Measurements from ENCODE around the gene HSPG2. TPM values are rescaled to one million over a fixed set of nuclear protein-coding genes. Genes with fewer than 3 reads are reported as not detected.

HSPG2 gene
- total RNA-seq, 1 experiment from 2014 or later = 58.9 TPM

GRCh38 chr1:21941370-21941769 lies 4.3 kb upstream of the HSPG2 start:
- H3K27ac Mint-ChIP-seq (ENCODE audit: low read depth, unreplicated experiment) = no peak overlapping the region
- peaks cover 32% of the 10 kb centered on the region for H3K4me1 Mint-ChIP-seq (ENCODE audit: insufficient read depth, unreplicated experiment)
- ChIA-PET POLR2A (interaction anchor here (0.8 to 12.7 kb wide), 2 partner anchors 16 to 22 kb away, joined by 3 to 219 read pairs; no protein-coding TSS in a partner anchor), CTCF (interaction anchor here (0.6 to 4.4 kb wide), 3 partner anchors 15 to 217 kb away, joined by 3 to 22 read pairs (median 7); no protein-coding TSS in a partner anchor)
- H3K4me3 Mint-ChIP-seq (ENCODE audit: unreplicated experiment) = no peak overlapping the region
- intact Hi-C loops (cut with micrococcal nuclease) = no loop called here
- no peaks in the 10 kb centered on the region for H3K36me3 Mint-ChIP-seq (ENCODE audit: insufficient read depth, unreplicated experiment)
- H3K9me3 Mint-ChIP-seq (ENCODE audit: unreplicated experiment) = no peaks in the 10 kb centered on the region
- no peaks in the 10 kb centered on the region for H3K27me3 Mint-ChIP-seq (ENCODE audit: insufficient read depth, unreplicated experiment)
- no peak for DNase-seq (ENCODE audit: unreplicated experiment)
- no TSS peak for BruUV-seq (replicated peaks)
- TF ChIP-seq CTCF (IDR thresholded peaks at IDR 0.05; ENCODE audit: unreplicated experiment) = no peak

DNA sequence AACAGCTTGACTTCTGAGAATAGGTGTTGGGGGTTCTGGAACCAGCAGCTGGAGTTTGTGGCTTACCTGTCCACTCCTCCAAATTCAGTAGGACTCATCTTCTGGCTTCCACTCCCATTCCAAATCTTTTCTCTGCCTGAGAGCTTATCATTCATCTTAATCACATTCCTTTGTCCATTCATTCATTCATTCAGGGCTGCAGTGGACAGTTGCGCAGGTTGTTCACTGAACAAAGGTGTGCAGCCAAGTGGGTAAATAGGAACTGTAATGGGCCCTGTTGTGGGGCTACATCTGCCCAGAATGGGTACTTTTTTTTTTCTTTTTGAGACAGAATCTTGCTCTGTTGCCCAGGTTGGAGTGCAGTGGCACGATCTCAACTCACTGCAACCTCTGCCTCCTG lies 3.4 kb upstream of the HSPG2 start:
- H3K9me3 Mint-ChIP-seq (ENCODE audit: unreplicated experiment) = no peaks in the 10 kb centered on the region
- H3K27me3 Mint-ChIP-seq (ENCODE audit: insufficient read depth, unreplicated experiment) = no peaks in the 10 kb centered on the region
- intact Hi-C loops (cut with micrococcal nuclease) = no loop called here
- CTCF ChIA-PET = interaction anchor here (0.7 to 4.4 kb wide), 5 partner anchors 11 to 211 kb away, joined by 3 to 22 read pairs (median 4); no protein-coding TSS in a partner anchor
- H3K36me3 Mint-ChIP-seq (ENCODE audit: insufficient read depth, unreplicated experiment) = no peaks in the 10 kb centered on the region
- BruUV-seq (replicated peaks) = no TSS peak
- H3K4me1 Mint-ChIP-seq (ENCODE audit: insufficient read depth, unreplicated experiment) = peaks cover 40% of the 10 kb centered on the region
- DNase-seq (ENCODE audit: unreplicated experiment) = no peak
- no peak overlapping the region for H3K4me3 Mint-ChIP-seq (ENCODE audit: unreplicated experiment)
- POLR2A ChIA-PET = interaction anchor here (0.9 to 12.7 kb wide), 5 partner anchors 8 to 157 kb away, joined by 3 to 219 read pairs (median 9); partner anchors contain the start of gene CDC42
- H3K27ac Mint-ChIP-seq (ENCODE audit: low read depth, unreplicated experiment) = no peak overlapping the region
- TF ChIP-seq CTCF (IDR thresholded peaks at IDR 0.05; ENCODE audit: unreplicated experiment) = no peak

DNA sequence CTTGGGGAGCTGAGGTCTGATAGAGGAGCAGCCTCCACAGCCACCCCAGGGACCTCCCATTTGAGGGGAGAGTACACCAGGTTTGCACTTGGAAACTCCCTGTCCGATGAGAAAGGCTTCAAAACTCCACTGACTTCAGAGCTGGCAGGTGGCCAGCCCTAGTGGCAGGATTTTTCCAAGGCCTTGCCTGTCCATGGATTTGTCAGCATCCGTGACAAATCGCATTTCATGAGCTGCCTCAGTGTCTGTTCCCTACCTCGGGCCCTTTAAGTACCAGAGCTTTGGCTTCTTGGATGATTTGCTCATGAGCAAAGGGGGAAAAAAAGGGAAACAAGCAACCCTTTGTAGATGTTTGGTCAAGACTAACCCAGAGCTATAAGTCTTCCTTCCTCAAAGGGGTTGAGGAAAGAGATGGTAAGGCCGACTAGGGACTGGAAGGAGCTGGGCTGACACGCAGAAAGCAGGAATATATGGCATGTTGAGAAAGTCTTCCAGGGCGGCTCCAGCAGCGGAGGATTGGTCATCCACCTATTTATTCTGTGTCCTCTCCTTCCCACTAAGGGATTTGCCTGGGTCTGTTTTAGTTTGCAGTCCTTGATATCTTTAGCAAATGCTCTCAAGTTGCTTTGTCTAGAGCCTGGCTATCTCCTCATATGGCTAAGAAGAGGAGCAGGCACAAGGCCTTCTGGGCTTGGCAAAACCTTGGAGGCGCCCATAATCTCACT lies 2.7 kb upstream of the HSPG2 start:
- ChIA-PET POLR2A (interaction anchor here (0.7 to 12.7 kb wide), 9 partner anchors 9 to 156 kb away, joined by 3 to 219 read pairs (median 5); partner anchors contain the start of gene CDC42), CTCF (interaction anchor here (0.7 to 4.4 kb wide), 11 partner anchors 8 to 1441 kb away, joined by 3 to 22 read pairs (median 3); no protein-coding TSS in a partner anchor)
- peak; percentile 31 for TF ChIP-seq CTCF (IDR thresholded peaks at IDR 0.05; ENCODE audit: unreplicated experiment)
- no peaks in the 10 kb centered on the region for H3K9me3 Mint-ChIP-seq (ENCODE audit: unreplicated experiment)
- peak; percentile 92 for DNase-seq (ENCODE audit: unreplicated experiment)
- no peaks in the 10 kb centered on the region for H3K27me3 Mint-ChIP-seq (ENCODE audit: insufficient read depth, unreplicated experiment)
- no peak overlapping the region for H3K4me3 Mint-ChIP-seq (ENCODE audit: unreplicated experiment)
- peak overlapping the region; percentile 71 for H3K27ac Mint-ChIP-seq (ENCODE audit: low read depth, unreplicated experiment)
- H3K36me3 Mint-ChIP-seq (ENCODE audit: insufficient read depth, unreplicated experiment) = no peaks in the 10 kb centered on the region
- peaks cover 43% of the 10 kb centered on the region for H3K4me1 Mint-ChIP-seq (ENCODE audit: insufficient read depth, unreplicated experiment)
- intact Hi-C loops (cut with micrococcal nuclease) = loop anchor here (5.0 kb wide), 1 partner anchor 158 kb away; the partner anchor contains the start of gene USP48
- BruUV-seq (replicated peaks) = no TSS peak

All from MCF 10A (cell line).